GM21360 (cell line): ENCODE data around the gene PODXL2.
"Not testable (repeated sequence)": the region's sequence is repeated elsewhere in the genome, so short reads cannot be mapped to it uniquely, and the experiment has no call there.

Source experiments
- ATAC-seq: cut with Tn5 transposase; IDR thresholded peaks from one replicate; pipeline ENCODE4 v1.9.1; 2021; ENCODE audit warnings: mild to moderate bottlenecking, moderate library complexity; ENCODE audit not compliant: unreplicated experiment

The PODXL2 gene

DNA sequence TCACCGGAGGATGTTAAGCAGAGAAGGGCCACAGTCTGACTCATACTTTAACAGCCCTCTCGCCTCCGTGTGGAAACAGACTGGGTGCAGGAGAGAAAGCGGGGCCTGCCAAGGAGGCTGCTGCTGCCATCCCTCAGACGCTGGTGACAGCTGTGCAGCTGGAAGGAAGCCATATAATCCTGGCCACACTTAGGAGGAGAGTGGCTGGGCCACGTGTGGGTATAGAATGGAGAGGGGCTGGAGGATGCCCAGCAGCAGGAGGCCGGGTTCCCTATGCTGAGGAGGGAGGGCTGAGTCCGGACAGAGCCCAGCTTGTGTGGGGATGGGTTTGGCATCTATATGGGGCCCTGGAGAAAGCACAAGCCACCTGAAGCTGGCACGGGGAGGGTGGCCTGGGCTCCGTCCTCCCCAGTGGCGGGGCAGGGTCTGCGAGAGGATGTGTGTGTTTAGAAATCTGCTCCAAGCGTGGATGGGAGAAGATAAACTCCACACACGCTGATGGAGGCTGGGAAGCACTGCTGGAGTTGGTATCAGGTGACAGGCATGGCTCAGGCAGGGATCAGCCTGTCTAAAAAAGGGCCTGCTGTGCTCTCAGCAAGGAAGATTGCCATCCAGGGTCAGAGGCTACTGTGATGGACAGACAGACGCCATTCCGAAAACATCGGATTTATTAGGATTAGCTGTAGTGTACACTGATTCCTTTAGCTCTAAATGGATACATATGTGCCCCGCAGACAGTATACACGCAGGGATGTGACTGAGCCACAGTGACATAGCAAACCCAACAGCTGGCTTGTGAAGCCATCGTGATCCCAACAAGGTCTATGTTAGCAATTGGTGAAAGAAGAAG is 59.7 kb downstream of the PODXL2 start:
- no peak for ATAC-seq

- no peak for ATAC-seq
Measured at GRCh38 chr3:127689266-127689860, 60.4 kb downstream of the PODXL2 start.

- no peak for ATAC-seq
Measured at GRCh38 chr3:127690106-127690505, 61.1 kb downstream of the PODXL2 start.

GRCh38 chr3:127690823-127691452 is 62.0 kb downstream of the PODXL2 start:
- no peak for ATAC-seq

DNA sequence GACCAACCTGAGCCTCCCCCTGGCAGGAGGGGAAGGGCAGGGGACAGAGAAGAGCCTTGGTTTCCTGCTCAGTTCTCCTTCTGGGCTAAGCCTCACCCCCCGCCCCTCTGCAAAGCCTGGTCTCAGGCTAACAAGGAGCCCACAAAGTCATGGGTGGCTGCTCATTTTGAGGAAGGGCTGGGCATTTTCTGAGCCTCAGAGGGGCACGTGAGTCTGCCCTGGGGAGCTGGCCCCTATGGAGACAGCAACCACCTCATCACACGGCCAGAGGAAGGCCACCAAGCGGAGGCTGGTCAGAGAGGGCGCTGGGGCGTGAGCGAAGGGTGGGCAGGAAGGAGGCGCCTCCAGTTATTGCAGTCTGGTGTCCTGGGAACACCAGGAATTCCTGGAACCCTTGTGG is 62.5 kb downstream of the PODXL2 start:
- ATAC-seq: no peak

DNA sequence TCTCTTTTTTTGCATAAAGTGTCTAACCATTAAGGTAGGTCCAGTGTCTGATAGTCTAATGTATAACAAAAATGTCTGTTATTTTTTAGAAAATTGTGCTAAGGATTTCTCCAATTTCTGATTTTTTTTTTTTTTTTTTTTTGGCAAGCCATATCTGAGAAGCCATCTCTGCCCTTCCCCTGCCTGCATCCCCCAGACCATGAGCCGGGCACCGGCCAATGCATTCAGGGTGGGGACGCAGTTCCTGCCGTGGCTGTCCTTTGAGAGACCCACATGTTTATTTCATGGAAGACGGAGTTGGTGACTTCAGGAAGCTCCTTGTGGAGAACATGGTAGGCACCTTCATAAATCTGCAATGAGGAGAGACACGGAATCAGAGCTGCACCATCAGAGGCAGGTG is 63.0 kb downstream of the PODXL2 start:
- no peak for ATAC-seq

GRCh38 chr3:127692501-127693335 is 63.7 kb downstream of the PODXL2 start:
- no peak for ATAC-seq

GRCh38 chr3:127693336-127693843 is 64.4 kb downstream of the PODXL2 start:
- ATAC-seq: no peak

- no peak for ATAC-seq
Measured at GRCh38 chr3:127694467-127695215, 65.7 kb downstream of the PODXL2 start.

DNA sequence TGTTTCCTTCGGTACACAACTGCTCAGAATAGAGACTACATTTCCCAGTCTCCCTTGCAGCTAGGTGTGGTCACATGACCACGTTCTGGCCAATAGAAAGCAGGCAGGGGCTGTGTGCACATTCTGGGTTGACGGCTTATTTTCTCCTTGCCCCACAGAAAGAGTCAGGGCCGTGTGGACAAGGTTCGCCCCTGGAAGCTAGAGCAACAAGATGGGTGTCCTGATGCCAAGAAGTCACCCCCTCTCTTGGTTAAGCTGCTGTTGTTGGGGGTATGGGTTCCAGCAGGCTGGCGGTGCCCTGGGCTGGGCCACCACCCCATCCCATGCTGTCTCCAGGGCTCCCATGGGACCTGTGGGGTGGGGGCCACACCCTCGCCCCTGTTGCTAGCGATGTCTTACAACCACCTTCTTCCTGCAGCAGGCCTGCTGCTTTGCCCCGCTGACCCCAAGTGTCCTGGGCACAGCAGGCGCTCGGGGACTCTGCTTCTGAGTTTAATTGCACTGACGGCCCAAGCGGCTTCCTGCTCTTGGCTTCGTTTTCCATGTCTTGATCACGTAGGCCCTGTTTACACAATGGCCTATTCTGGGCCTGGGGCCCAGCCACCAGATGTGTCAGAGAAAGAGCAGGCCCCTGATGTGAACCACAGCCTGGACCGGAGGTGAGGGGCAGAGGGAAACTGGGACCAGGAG is 68.7 kb downstream of the PODXL2 start:
- ATAC-seq: peak; percentile 56

- ATAC-seq: no peak
Measured at GRCh38 chr3:127698286-127698685, 69.3 kb downstream of the PODXL2 start.

GRCh38 chr3:127698691-127699415 is 69.9 kb downstream of the PODXL2 start:
- ATAC-seq: no peak

GRCh38 chr3:127699416-127700300 is 70.7 kb downstream of the PODXL2 start:
- no peak for ATAC-seq

GRCh38 chr3:127700406-127700805 is 71.4 kb downstream of the PODXL2 start:
- no peak for ATAC-seq

DNA sequence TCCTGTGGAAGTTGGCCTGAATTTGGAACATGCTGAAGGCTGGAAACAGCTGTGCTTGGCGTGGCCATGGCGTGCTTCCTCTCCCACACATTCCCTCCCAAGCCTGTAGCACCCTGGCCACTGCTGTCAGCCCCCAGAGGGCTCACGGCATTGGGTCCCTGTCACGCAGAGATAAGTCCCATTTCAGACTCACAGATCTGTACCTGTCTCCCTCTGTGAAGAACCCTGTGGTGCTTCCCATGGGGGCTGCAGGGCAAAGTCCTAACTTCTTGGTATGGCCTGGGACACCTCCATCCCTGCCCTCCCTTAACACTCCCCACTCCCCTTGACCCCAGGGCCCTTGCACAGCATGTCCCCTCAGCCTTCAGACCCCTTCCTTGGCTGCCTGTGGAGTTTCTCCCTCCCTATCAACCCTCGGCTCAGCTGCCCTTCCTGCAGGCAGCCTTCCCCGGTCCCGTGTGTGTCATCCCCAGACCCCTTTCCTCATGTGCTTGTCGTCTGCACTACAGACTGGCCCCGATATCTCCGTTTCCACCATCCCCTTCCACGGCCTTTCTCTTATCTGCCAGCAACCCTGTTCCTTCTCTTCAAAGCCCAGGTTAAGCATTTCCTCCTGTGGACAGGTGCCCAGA is 72.4 kb downstream of the PODXL2 start:
- no peak for ATAC-seq

DNA sequence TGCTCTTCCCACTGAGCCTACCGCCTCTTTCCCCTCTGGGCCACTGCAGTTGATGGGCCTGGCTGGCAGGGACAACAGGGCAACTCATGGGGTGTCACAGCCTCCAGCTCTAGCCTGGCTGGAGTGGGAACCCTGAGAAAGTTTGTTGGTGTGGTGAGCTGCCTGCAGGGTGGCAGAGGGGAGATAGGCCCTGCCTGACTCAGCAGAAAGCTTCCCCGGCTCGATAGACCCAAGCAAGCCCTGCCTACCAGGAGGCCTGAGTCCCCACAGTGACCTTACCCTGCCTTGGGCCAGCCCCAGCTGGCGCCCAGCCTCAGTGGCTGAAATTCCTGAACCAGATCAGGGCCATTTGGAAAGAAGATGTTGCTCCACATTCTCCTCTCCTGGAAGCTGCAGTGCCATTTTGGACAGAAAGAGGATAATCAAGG is 73.2 kb downstream of the PODXL2 start:
- no peak for ATAC-seq

- not testable (repeated sequence) for ATAC-seq
Measured at GRCh38 chr3:127704840-127705239, 75.9 kb downstream of the PODXL2 start.
